Measurements from ENCODE around the gene PDE5A. TPM values are rescaled to one million over a fixed set of nuclear protein-coding genes. Genes with fewer than 3 reads are reported as not detected.

PDE5A gene
- total and polyA plus RNA-seq, 5 experiments from 2014 or later, result 1.0 to 1.3 (median 1.1) TPM

DNA sequence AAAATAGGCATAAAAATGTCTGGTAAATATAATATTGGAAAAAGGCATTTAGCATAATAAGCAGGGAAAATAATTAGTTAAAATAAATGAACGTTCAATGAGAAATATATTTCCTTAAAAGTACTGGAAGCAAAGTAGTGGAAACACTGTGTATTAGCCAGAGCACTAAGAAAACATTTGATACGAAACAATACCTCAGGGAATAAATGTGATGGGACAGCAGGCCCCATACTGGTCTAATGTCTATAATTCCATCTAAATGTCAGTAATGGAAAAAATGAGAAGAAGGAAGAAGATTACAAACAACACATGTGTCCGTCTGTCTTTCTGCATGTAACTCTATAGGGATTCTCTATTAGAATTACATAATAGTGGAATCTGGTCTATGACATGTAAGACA is 79.0 kb downstream of the PDE5A start:
- Mint-ChIP-seq H3K27me3 (no peaks in the 10 kb centered on the region), H3K4me1 (no peaks in the 10 kb centered on the region), H3K27ac (no peak overlapping the region), H3K36me3 (peaks cover 0 to 43% (median 12%) of the 10 kb centered on the region in 3 donors), H3K9me3 (no peaks in the 10 kb centered on the region), H3K4me3 (no peak overlapping the region)
- POLR2A ChIA-PET, result no interaction called here
- DNase-seq (no peak), ATAC-seq (no peak)

DNA sequence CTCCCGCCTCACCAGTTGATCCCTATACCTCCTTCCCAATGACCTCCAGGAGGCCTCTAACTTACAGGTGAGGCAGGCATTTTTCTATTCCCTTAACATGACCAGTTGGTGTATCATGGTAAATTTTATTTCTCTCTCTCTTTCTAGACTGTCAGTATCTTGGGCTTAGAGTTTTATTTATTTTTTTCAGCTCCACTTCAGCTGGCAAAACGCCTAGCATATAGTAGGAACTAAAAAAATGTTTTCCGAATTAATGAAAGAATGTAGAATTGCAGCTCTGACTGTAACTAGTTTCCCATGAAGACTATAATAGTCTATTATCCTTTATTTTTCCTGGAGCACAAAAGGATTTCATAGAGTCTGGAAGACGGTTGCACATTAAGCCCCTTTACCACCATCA is 84.8 kb downstream of the PDE5A start:
- Mint-ChIP-seq H3K4me3 (no peak overlapping the region), H3K36me3 (peaks cover 0 to 42% (median 13%) of the 10 kb centered on the region in 3 donors), H3K27me3 (no peaks in the 10 kb centered on the region), H3K4me1 (no peaks in the 10 kb centered on the region), H3K27ac (no peak overlapping the region), H3K9me3 (no peaks in the 10 kb centered on the region)
- no peak for DNase-seq
- POLR2A ChIA-PET, result no interaction called here
- ATAC-seq, result no peak

DNA sequence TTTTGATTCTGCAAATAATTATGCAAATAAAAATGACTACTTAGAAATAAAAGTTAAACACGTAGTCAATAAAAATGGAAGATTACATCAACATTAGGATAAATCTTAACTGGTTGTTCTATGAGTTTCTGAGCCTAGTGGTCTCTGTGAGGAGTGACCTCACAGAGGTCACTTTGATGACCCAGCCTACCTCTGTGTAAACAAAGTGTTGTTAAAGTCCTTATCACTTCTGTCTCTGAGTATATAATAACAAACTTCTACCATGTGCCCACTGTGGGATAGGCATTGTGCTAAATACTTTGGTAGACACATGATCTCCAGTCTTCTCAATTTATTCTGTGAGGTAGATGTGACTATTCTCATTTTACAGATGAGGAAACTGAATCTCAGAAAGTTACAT is 85.4 kb downstream of the PDE5A start:
- POLR2A ChIA-PET, result no interaction called here
- H3K27me3 Mint-ChIP-seq, result no peaks in the 10 kb centered on the region
- ATAC-seq, result no peak
- no peak overlapping the region for H3K4me3 Mint-ChIP-seq
- peaks cover 0 to 43% (median 13%) of the 10 kb centered on the region in 3 donors for H3K36me3 Mint-ChIP-seq
- no peak overlapping the region for H3K27ac Mint-ChIP-seq
- H3K4me1 Mint-ChIP-seq, result no peaks in the 10 kb centered on the region
- no peak for DNase-seq
- H3K9me3 Mint-ChIP-seq, result no peaks in the 10 kb centered on the region

GRCh38 chr4:119540249-119540648 is 88.4 kb downstream of the PDE5A start:
- POLR2A ChIA-PET, result interaction anchor here (1.0 kb wide), 1 partner anchor 9 kb away, joined by 3 read pairs; no protein-coding TSS in a partner anchor
- Mint-ChIP-seq H3K4me3 (no peak overlapping the region), H3K9me3 (no peaks in the 10 kb centered on the region), H3K36me3 (peaks cover 9 to 52% (median 23%) of the 10 kb centered on the region in 3 donors), H3K4me1 (peaks cover 0 to 8% (median 2%) of the 10 kb centered on the region in 4 donors), H3K27ac (no peak overlapping the region), H3K27me3 (no peaks in the 10 kb centered on the region)
- ATAC-seq (no peak), DNase-seq (no peak)

DNA sequence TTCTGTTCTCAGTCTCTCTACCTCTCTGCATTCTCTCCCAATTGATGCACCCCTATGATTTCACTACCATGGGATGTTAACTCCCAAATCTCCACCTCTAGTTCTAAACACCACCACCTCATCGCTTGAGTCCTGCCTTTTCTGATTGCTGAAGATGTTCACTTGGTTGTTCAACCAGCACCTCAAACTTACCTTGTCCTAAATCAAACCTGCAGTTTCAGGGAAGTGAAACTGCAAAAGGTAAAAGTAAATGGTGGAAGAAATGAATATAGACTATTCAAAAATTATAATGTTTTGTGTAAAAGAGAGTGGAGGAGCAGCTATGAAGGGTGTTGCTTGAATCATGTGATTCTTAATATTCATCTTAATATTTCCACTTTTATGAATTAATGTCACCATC is 91.0 kb downstream of the PDE5A start:
- Mint-ChIP-seq H3K27ac (peak overlapping the region in 2 of 10 donors; percentile 4 to 17), H3K36me3 (peaks cover 9 to 59% (median 30%) of the 10 kb centered on the region in 3 donors), H3K4me3 (peak overlapping the region in 1 of 10 donors; percentile 13), H3K9me3 (peaks cover 0 to 5% (median 0%) of the 10 kb centered on the region in 9 donors), H3K27me3 (no peaks in the 10 kb centered on the region), H3K4me1 (peaks cover 0 to 8% (median 2%) of the 10 kb centered on the region in 4 donors)
- no peak for ATAC-seq
- no peak for DNase-seq
- POLR2A ChIA-PET, result no interaction called here

DNA sequence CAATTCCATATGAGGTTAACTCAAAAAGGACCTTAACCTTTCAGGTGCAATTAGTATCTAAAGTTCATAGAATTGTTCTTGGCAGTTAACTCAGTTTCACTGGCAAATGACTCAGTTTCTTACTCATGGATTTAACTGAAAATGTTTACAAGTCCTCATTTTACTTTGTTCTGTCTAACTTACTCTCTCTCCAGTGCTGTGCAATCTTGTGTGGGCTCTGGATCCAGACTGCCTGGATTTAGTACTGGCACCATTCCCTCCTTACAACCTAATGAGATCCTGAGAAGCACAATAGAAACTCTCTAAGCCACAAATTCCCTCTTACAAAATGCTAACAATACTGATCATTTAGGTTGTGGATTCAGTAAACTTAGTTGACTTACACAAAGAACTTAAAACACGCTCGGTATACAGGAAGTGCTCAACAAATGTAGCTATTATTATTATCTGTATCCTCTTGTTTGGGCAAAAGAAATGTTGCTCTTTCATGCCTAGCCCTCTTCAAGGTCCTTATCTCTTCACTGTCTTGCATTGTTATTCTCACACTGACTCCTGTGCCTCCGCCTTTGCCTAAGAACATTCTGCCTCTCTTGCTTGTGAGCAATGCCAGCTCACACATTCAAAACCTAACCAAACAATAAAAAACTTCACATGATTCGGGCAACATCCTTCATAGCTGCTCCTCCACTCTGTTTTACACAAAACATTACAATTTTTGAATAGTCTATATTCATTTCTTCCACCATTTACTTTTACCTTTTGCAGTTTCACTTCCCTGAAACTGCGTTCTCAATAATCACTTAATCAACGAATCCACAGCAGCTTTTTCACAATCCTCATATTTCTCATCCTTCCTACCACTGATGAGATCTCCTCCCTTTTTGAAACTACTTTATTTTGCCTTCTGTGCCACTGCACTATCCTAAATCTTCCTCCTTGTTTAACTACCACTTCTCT is 91.8 kb downstream of the PDE5A start:
- Mint-ChIP-seq H3K27ac (peak overlapping the region in 1 of 10 donors; percentile 4), H3K9me3 (peaks cover 0 to 5% (median 0%) of the 10 kb centered on the region in 9 donors), H3K4me1 (peaks cover 0 to 8% (median 2%) of the 10 kb centered on the region in 4 donors), H3K36me3 (peaks cover 11 to 57% (median 31%) of the 10 kb centered on the region in 3 donors), H3K4me3 (peak overlapping the region in 1 of 10 donors; percentile 13), H3K27me3 (no peaks in the 10 kb centered on the region)
- POLR2A ChIA-PET, result no interaction called here
- DNase-seq (no peak), ATAC-seq (no peak)

GRCh38 chr4:119532319-119532718 is 96.3 kb downstream of the PDE5A start:
- Mint-ChIP-seq H3K27ac (no peak overlapping the region), H3K4me3 (no peak overlapping the region), H3K36me3 (peaks cover 12 to 56% (median 39%) of the 10 kb centered on the region in 3 donors), H3K27me3 (no peaks in the 10 kb centered on the region), H3K9me3 (peaks cover 0 to 5% (median 0%) of the 10 kb centered on the region in 9 donors), H3K4me1 (peaks cover 0 to 4% (median under 1%) of the 10 kb centered on the region in 4 donors)
- POLR2A ChIA-PET, result no interaction called here
- no peak for ATAC-seq
- no peak for DNase-seq

- H3K9me3 Mint-ChIP-seq, result peaks cover 0 to 4% (median 0%) of the 10 kb centered on the region in 9 donors
- POLR2A ChIA-PET, result no interaction called here
- no peak for ATAC-seq
Observed at GRCh38 chr4:119529788-119530187, 98.8 kb downstream of the PDE5A start.

DNA sequence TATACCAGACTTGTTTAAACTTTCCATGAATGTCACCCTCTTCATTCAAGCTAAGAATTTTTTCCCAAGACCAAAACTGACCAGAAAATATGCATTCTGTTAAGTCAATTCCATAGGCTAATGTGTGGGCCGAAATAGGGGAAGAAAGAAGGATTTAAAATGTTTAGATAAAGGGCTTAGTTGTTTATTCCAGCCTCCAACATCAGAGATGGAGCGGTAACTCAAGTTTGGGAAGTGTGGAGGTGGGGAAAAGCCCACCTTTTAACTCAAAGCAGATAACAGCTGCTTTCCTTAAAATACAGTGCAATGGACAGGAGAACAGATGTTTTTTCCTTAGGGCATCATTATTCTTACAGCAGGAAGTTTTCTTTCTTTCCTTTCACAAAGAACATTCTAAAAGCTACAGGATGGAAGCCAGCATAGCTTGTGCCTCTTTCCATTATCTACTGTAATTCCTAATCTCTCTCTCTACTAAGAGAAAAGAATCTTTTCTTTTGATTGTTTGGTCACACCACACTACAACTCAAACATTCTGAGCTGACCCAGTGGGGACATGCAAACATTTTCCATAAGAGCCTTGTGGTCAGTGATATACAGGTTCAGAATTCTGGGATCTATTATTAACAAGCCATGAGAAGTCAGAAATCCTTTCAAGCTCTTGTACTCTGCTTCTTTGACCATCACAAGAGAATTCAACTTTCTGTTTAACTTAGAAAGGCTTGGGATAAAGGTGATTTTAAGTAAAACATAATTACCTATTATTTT is 101.6 kb downstream of the PDE5A start:
- POLR2A ChIA-PET, result no interaction called here
- Mint-ChIP-seq H3K4me3 (no peak overlapping the region), H3K36me3 (peaks cover 4 to 32% (median 16%) of the 10 kb centered on the region in 3 donors), H3K4me1 (no peaks in the 10 kb centered on the region), H3K9me3 (no peaks in the 10 kb centered on the region), H3K27ac (no peak overlapping the region), H3K27me3 (no peaks in the 10 kb centered on the region)
- ATAC-seq, result no peak
- no peak for DNase-seq

More at GRCh38 chr4:119529788-119530187, 98.8 kb downstream of the PDE5A start:
- H3K27me3 Mint-ChIP-seq, result no peaks in the 10 kb centered on the region
- no peak overlapping the region for H3K27ac Mint-ChIP-seq
- no peaks in the 10 kb centered on the region for H3K4me1 Mint-ChIP-seq
- peaks cover 6 to 47% (median 33%) of the 10 kb centered on the region in 3 donors for H3K36me3 Mint-ChIP-seq
- no peak for DNase-seq
- no peak overlapping the region for H3K4me3 Mint-ChIP-seq

DNA sequence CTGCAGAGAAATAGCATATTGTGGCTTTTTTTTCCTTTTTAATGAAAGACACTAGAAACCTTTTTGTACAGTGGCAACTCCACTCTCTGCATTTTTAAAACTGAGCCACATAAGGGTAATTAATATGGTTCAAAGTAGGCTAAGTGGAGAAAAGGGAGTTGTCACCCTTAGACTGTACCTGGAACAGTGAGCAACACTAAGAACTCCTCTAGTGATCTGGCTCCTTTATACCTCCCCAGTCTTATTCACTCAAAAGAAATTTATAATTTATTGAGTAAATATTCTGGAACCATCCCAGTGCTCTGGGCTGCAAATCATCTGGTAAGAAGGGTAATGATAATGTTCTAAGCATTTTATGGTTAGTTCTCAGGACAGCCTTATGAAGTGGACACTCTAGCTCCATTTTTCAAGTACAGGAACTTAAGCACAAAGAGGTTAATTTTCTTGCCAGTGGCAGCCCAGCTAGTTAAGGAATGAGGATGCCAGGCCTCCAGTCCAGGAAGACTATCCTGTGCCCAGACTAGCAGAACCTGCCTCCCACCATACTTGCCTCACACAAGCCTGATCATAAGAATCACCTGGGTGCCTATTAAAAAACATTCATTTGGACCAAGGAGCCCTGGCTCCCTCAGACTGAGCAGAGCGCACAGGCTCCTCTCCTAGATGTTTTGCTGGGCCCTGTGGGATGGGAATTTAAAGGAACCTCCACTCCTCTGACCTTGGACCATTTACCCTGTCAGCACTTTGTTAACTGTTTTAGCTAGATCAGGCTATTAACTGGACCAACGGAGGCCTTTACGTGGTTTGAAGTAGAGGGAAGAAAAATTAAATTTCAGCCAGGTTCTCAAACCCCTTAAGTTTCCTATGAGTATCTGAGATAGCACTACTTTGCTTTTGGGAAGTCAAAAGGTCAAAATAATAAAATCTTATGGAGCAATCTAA is 102.6 kb downstream of the PDE5A start:
- H3K27ac Mint-ChIP-seq, result no peak overlapping the region
- ATAC-seq (no peak), DNase-seq (no peak)
- H3K36me3 Mint-ChIP-seq, result peaks cover 0 to 26% (median 9%) of the 10 kb centered on the region in 3 donors
- H3K27me3 Mint-ChIP-seq, result no peaks in the 10 kb centered on the region
- H3K4me3 Mint-ChIP-seq, result no peak overlapping the region
- H3K4me1 Mint-ChIP-seq, result no peaks in the 10 kb centered on the region
- POLR2A ChIA-PET, result no interaction called here
- H3K9me3 Mint-ChIP-seq, result no peaks in the 10 kb centered on the region

DNA sequence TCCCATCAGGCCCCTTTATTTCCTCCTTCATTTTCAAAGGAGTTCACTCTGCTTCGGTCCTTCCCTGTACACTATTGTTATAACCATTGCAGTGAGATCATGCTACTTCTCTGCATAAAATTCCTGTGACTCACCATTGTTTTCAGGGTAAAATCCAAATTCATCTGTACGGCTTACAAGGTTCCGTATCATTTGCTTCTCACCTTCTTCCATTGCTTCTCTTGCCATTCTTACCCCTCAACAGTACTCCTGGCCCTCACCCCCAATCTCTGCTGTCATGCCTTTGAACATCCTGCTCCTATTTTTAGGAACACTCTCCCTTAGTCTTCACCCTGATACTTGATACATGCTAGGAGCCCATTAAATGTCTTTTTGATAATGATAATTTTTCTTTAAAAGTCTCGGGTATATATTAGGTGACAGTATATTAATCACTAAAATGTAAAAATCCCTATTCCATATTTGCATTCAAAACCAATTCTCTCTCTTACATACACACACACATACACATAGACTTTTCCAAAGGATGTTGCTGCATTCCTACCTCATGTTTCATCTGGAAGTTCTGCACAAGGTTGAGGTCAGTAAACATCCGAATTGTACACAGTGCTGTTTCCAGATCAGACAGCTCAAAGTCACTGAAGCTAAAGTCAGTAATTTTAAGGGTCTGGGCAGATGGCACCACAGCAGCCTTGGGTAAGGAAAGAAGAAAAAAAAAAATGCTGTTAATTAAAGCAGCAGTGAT is 103.4 kb downstream of the PDE5A start:
- no peak for DNase-seq
- no peak overlapping the region for H3K4me3 Mint-ChIP-seq
- H3K9me3 Mint-ChIP-seq, result no peaks in the 10 kb centered on the region
- H3K27me3 Mint-ChIP-seq, result no peaks in the 10 kb centered on the region
- POLR2A ChIA-PET, result no interaction called here
- no peak for ATAC-seq
- H3K4me1 Mint-ChIP-seq, result no peaks in the 10 kb centered on the region
- H3K27ac Mint-ChIP-seq, result peak overlapping the region in 1 of 10 donors; percentile 27
- peaks cover 0 to 27% (median 11%) of the 10 kb centered on the region in 3 donors for H3K36me3 Mint-ChIP-seq
